ENCODE data around the gene CDYL.

DNA sequence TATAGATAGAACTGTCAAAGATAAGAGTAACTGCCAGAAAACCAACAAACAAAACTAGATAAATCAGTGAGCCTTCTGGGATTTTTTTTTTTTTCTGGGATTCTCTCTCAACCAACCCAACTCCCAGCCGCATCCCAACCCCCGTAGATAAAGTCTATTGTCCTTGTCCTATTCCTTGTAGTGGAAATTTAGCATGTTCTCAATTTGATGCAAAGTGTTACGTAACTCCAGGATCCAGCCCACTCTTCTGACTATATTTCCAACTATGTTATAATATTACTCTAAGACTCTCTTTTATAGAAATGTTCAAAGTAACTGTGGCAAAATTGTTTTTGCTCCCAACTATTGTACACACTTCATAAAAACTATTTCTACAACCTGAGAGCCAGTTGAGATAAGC is 15.4 kb upstream of the CDYL start:
- TF ChIP-seq, protein P1, sequence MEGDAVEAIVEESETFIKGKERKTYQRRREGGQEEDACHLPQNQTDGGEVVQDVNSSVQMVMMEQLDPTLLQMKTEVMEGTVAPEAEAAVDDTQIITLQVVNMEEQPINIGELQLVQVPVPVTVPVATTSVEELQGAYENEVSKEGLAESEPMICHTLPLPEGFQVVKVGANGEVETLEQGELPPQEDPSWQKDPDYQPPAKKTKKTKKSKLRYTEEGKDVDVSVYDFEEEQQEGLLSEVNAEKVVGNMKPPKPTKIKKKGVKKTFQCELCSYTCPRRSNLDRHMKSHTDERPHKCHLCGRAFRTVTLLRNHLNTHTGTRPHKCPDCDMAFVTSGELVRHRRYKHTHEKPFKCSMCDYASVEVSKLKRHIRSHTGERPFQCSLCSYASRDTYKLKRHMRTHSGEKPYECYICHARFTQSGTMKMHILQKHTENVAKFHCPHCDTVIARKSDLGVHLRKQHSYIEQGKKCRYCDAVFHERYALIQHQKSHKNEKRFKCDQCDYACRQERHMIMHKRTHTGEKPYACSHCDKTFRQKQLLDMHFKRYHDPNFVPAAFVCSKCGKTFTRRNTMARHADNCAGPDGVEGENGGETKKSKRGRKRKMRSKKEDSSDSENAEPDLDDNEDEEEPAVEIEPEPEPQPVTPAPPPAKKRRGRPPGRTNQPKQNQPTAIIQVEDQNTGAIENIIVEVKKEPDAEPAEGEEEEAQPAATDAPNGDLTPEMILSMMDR (IDR thresholded peaks at IDR 0.05) = no peak
- TF ChIP-seq POLR2A (IDR thresholded peaks at IDR 0.05) (no peak), EP300 (IDR thresholded peaks at IDR 0.05) (no peak)

All from ovary (tissue), 3 donors.